ENCODE results near the gene CRYBG2. TPM values are rescaled to one million over a fixed set of nuclear protein-coding genes. Genes with fewer than 3 reads are reported as not detected.
"Not testable (repeated sequence)": the region's sequence is repeated elsewhere in the genome, so short reads cannot be mapped to it uniquely, and the experiment has no call there.

CRYBG2 gene
- total RNA-seq, 1 experiment from 2014 or later = 0.64 TPM

DNA sequence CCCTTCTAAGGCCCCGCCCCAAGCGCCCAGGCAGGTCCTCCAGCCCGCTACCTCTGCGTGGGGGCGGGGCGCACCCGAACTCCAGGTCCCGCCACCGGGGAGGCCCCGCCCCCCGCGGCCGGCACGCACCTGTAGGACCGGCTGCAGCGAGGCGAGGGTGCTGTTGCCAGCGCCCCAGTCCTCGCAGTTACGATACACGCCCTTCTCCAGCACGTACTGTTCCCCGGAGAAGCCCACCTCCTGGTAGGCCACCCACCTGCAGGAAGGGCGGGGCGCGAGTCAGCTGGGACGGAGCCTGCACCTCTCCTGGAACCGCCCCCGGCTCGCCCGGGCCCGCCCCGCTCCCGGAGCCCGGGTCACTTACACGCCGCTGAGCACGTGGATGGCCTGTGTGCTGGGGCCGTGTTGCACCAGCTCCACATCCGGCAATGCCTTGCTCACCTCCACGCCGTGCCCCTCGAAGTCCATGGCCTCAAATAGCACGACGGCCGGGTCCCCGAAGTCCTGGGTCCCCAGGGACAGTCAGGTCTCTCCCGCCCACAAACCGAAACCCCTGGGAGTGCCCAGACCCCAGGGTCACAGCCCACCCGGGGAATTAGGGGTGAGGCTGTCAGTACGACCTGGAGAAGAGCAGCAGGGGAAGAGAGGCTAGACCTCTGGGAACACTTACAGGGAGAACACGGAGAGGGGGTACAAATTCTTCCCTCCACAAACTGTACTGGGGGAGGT is 17.3 kb downstream of the CRYBG2 start:
- peak overlapping the region; percentile 55 to 73 for H3K4me3 ChIP-seq (ENCODE audit: low read depth in 2 of 2, low read length in 2 of 2)
- TF ChIP-seq SIN3A (IDR thresholded peaks at IDR 0.05; ENCODE audit: borderline replicate concordance, insufficient read depth, low read depth, low read length) (no peak), POLR2AphosphoS5 (IDR thresholded peaks at IDR 0.05; ENCODE audit: low read depth, low read length) (no peak), TCF7L2 (IDR thresholded peaks at IDR 0.05; ENCODE audit: low read depth, low read length) (no peak)
- TF ChIP-seq, protein P1, sequence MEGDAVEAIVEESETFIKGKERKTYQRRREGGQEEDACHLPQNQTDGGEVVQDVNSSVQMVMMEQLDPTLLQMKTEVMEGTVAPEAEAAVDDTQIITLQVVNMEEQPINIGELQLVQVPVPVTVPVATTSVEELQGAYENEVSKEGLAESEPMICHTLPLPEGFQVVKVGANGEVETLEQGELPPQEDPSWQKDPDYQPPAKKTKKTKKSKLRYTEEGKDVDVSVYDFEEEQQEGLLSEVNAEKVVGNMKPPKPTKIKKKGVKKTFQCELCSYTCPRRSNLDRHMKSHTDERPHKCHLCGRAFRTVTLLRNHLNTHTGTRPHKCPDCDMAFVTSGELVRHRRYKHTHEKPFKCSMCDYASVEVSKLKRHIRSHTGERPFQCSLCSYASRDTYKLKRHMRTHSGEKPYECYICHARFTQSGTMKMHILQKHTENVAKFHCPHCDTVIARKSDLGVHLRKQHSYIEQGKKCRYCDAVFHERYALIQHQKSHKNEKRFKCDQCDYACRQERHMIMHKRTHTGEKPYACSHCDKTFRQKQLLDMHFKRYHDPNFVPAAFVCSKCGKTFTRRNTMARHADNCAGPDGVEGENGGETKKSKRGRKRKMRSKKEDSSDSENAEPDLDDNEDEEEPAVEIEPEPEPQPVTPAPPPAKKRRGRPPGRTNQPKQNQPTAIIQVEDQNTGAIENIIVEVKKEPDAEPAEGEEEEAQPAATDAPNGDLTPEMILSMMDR (IDR thresholded peaks at IDR 0.05) = no peak
- TF ChIP-seq, protein P2, sequence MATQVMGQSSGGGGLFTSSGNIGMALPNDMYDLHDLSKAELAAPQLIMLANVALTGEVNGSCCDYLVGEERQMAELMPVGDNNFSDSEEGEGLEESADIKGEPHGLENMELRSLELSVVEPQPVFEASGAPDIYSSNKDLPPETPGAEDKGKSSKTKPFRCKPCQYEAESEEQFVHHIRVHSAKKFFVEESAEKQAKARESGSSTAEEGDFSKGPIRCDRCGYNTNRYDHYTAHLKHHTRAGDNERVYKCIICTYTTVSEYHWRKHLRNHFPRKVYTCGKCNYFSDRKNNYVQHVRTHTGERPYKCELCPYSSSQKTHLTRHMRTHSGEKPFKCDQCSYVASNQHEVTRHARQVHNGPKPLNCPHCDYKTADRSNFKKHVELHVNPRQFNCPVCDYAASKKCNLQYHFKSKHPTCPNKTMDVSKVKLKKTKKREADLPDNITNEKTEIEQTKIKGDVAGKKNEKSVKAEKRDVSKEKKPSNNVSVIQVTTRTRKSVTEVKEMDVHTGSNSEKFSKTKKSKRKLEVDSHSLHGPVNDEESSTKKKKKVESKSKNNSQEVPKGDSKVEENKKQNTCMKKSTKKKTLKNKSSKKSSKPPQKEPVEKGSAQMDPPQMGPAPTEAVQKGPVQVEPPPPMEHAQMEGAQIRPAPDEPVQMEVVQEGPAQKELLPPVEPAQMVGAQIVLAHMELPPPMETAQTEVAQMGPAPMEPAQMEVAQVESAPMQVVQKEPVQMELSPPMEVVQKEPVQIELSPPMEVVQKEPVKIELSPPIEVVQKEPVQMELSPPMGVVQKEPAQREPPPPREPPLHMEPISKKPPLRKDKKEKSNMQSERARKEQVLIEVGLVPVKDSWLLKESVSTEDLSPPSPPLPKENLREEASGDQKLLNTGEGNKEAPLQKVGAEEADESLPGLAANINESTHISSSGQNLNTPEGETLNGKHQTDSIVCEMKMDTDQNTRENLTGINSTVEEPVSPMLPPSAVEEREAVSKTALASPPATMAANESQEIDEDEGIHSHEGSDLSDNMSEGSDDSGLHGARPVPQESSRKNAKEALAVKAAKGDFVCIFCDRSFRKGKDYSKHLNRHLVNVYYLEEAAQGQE (IDR thresholded peaks at IDR 0.05; ENCODE audit: insufficient read depth in 1 of 2, low read depth in 2 of 2, low read length in 1 of 2) = no peak
- H3K9me3 ChIP-seq (ENCODE audit: control insufficient read depth, insufficient read depth, low read depth, low read length) = no peaks in the 10 kb centered on the region
- ChIA-PET POLR2A (interaction anchor here (1.2 kb wide), 1 partner anchor 32 kb away, joined by 3 read pairs; no protein-coding TSS in a partner anchor), CTCF (no interaction called here)
- in situ Hi-C loops (cut with HindIII; ENCODE audit: low pct_unique_long_range_greater_than_20kb, low sequenced_read_pairs) (no loop called here), intact Hi-C loops (cut with micrococcal nuclease; ENCODE audit: unreplicated experiment) (no loop called here)
- no peak overlapping the region; the same call in 1 of the 2 replicates for H3K27ac ChIP-seq (ENCODE audit: low read length)
- ATAC-seq (peak; percentile 95), DNase-seq (ENCODE audit: low read depth, low spot score) (no peak)
- no peaks in the 10 kb centered on the region for H3K27me3 ChIP-seq (ENCODE audit: control insufficient read depth, insufficient read depth, low read length)
- no peaks in the 10 kb centered on the region for H3K36me3 ChIP-seq (ENCODE audit: control insufficient read depth, insufficient read depth, low read length)
- no peaks in the 10 kb centered on the region for H3K4me1 ChIP-seq (ENCODE audit: control insufficient read depth, insufficient read depth, low read length)
- BruUV-seq (replicated peaks) = no TSS peak

DNA sequence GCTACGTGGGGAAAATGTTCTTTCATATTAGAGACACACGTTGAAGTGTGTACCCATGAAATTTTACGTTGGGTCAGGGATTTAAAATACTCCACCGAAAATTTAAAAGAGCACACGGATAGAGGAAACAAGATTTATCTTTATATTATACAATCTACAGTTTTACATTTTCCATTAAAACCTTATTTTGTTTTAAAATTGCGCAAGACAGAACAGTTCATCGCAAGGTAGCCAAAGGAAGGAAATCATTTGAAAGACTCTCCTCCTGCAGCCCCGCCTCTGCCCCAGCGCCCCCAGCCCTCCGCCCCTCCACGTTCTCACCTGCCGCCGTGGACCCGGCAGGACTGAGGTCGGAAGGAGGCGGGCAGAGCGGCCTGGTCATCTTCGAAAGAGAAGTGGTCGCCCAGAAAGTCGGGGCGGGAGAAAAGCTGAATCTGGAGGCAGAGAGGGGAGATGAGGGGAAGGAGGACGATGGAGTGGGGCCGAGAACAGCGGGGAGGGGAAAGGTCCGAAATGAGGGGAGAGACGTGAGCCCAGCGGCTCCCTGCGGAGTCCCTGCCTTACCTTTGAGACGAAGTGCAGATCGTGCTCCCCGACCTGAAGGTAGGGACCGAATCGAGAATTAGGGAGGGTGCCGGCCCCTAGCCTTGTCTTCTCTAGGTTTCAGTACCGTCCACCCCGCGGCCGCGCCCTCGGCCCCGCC is 18.0 kb downstream of the CRYBG2 start:
- Histone ChIP-seq H3K9me3 (ENCODE audit: control insufficient read depth, insufficient read depth, low read depth, low read length) (no peaks in the 10 kb centered on the region), H3K27me3 (ENCODE audit: control insufficient read depth, insufficient read depth, low read length) (no peaks in the 10 kb centered on the region), H3K4me3 (ENCODE audit: low read depth in 2 of 2, low read length in 2 of 2) (peak overlapping the region; percentile 55 to 73), H3K27ac (ENCODE audit: low read length) (no peak overlapping the region), H3K4me1 (ENCODE audit: control insufficient read depth, insufficient read depth, low read length) (no peaks in the 10 kb centered on the region), H3K36me3 (ENCODE audit: control insufficient read depth, insufficient read depth, low read length) (no peaks in the 10 kb centered on the region)
- ATAC-seq = peak; percentile 49
- intact Hi-C loops (cut with micrococcal nuclease; ENCODE audit: unreplicated experiment) (no loop called here), in situ Hi-C loops (cut with HindIII; ENCODE audit: low pct_unique_long_range_greater_than_20kb, low sequenced_read_pairs) (no loop called here)
- TF ChIP-seq, protein P1 (IDR thresholded peaks at IDR 0.05) = no peak
- TF ChIP-seq POLR2AphosphoS5 (IDR thresholded peaks at IDR 0.05; ENCODE audit: low read depth, low read length) = no peak
- TF ChIP-seq TCF7L2 (IDR thresholded peaks at IDR 0.05; ENCODE audit: low read depth, low read length) = no peak
- TF ChIP-seq, protein P2 (IDR thresholded peaks at IDR 0.05; ENCODE audit: insufficient read depth in 1 of 2, low read depth in 2 of 2, low read length in 1 of 2) = no peak
- TF ChIP-seq SIN3A (IDR thresholded peaks at IDR 0.05; ENCODE audit: borderline replicate concordance, insufficient read depth, low read depth, low read length) = no peak
- CTCF ChIA-PET = no interaction called here
- no TSS peak for BruUV-seq (replicated peaks)
- POLR2A ChIA-PET = no interaction called here
- no peak for DNase-seq (ENCODE audit: low read depth, low spot score)

DNA sequence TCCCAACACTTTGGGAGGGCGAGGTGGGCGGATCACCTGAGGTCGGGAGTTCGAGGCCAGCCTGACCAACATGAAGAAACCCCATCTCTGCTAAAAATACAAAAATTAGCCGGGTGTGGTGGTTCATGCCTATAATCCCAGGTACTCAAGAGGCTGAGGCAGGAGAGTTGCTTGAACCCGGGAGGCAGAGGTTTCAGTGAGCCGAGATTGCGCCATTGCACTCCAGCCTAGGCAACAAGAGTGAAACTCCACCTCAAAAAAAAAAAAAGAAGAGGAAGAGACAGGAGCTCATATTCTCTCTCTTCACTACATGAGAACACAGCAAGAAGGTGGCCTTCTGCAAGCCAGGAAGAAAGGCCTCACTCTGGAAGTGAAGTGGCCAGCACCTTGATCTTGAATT is 20.6 kb downstream of the CRYBG2 start:
- H3K27ac ChIP-seq (ENCODE audit: low read length); H3K4me3 ChIP-seq (ENCODE audit: low read depth in 2 of 2, low read length in 2 of 2); DNase-seq (ENCODE audit: low read depth, low spot score); in situ Hi-C loops (cut with HindIII; ENCODE audit: low pct_unique_long_range_greater_than_20kb, low sequenced_read_pairs); intact Hi-C loops (cut with micrococcal nuclease; ENCODE audit: unreplicated experiment); H3K27me3 ChIP-seq (ENCODE audit: control insufficient read depth, insufficient read depth, low read length); POLR2A ChIA-PET; H3K4me1 ChIP-seq (ENCODE audit: control insufficient read depth, insufficient read depth, low read length); H3K36me3 ChIP-seq (ENCODE audit: control insufficient read depth, insufficient read depth, low read length); ATAC-seq; H3K9me3 ChIP-seq (ENCODE audit: control insufficient read depth, insufficient read depth, low read depth, low read length); BruUV-seq (replicated peaks): not testable (repeated sequence)
- CTCF ChIA-PET = interaction anchor here (0.6 kb wide), 1 partner anchor 48 kb away, joined by 3 read pairs; no protein-coding TSS in a partner anchor

All from Panc1 (cell line).